C4-2B (cell line): ENCODE data around the gene PTPN11.

Experiments used
- H3K27ac ChIP-seq: fragments of 450-650 bp; 2 replicates; pipeline ENCODE4 v1.5.1; 2017
- CTCF ChIP-seq: fragments of 450-650 bp; conservative IDR thresholded peaks from 2 replicates; pipeline ENCODE4 v1.5.1; 2017; ENCODE audit warnings: mild to moderate bottlenecking
- ZFX ChIP-seq: fragments of 450-650 bp; IDR thresholded peaks from 2 replicates; pipeline ENCODE4 v1.6.1; 2017

The PTPN11 gene

GRCh38 chr12:112527501-112527900, 108.8 kb downstream of the PTPN11 start:
- TF ChIP-seq CTCF (no peak), ZFX (no peak)
- no peak overlapping the region for H3K27ac ChIP-seq

- no peak for TF ChIP-seq CTCF
Observed at GRCh38 chr12:112528521-112528920, 109.8 kb downstream of the PTPN11 start.

GRCh38 chr12:112530941-112531340, 112.2 kb downstream of the PTPN11 start:
- no peak overlapping the region for H3K27ac ChIP-seq
- TF ChIP-seq ZFX (no peak), CTCF (no peak)

More at GRCh38 chr12:112528521-112528920, 109.8 kb downstream of the PTPN11 start:
- no peak overlapping the region for H3K27ac ChIP-seq

GRCh38 chr12:112532106-112532505, 113.4 kb downstream of the PTPN11 start:
- TF ChIP-seq CTCF: no peak
- no peak for TF ChIP-seq ZFX
- no peak overlapping the region for H3K27ac ChIP-seq

GRCh38 chr12:112533528-112533927, 114.8 kb downstream of the PTPN11 start:
- TF ChIP-seq CTCF (no peak), ZFX (no peak)
- H3K27ac ChIP-seq: no peak overlapping the region

- no peak overlapping the region for H3K27ac ChIP-seq
- TF ChIP-seq ZFX: no peak
- TF ChIP-seq CTCF: no peak
Observed at GRCh38 chr12:112535017-112535416, 116.3 kb downstream of the PTPN11 start.

- H3K27ac ChIP-seq: no peak overlapping the region
- TF ChIP-seq CTCF: no peak
- no peak for TF ChIP-seq ZFX
Observed at GRCh38 chr12:112535637-112536366, 117.1 kb downstream of the PTPN11 start.
